DND-41 (cell line): ENCODE data around the gene PNCK.

Experiments
- CTCF ChIP-seq: IDR thresholded peaks from 2 replicates; pipeline ENCODE4 v1.5.1; 2012; ENCODE audit warnings: borderline replicate concordance, low read length, moderate library complexity, mild to moderate bottlenecking; ENCODE audit not compliant: poor library complexity, severe bottlenecking; ENCODE audit errors: extremely low read depth
- EZH2 ChIP-seq: IDR thresholded peaks from 3 replicates; pipeline ENCODE4 v1.6.1; 2012; ENCODE audit warnings: borderline replicate concordance, low read depth, mild to moderate bottlenecking, moderate library complexity, low read length, inconsistent platforms; ENCODE audit not compliant: severe bottlenecking

GRCh38 chrX:153681175-153681574 lies 7.6 kb upstream of the PNCK start:
- TF ChIP-seq CTCF = no peak
- TF ChIP-seq EZH2 = no peak
